Loucy (cell line): ENCODE data around the gene PANK4.

Experiments used
- H2AFZ ChIP-seq: fragments of 200-600 bp; sonication (generic); 2 replicates; pipeline ENCODE4 v1.6.0; 2016; ENCODE audit warnings: antibody characterized with exemption, mild to moderate bottlenecking, low read length, moderate library complexity
- H3F3A ChIP-seq: fragments of 200-600 bp; 2 replicates; pipeline ENCODE4 v1.6.0; 2016; ENCODE audit warnings: antibody characterized with exemption, low read depth, mild to moderate bottlenecking
- H3K27me3 ChIP-seq: fragments of 200-600 bp; sonication (generic); 2 replicates; pipeline ENCODE4 v1.6.1; 2014; ENCODE audit warnings: low read length, mild to moderate bottlenecking; ENCODE audit not compliant: insufficient read depth, poor library complexity, severe bottlenecking
- H3K36me3 ChIP-seq: fragments of 200-600 bp; sonication (generic); 2 replicates; pipeline ENCODE4 v1.6.1; 2016; ENCODE audit warnings: low read length; ENCODE audit not compliant: insufficient read depth
- H3K4me1 ChIP-seq: fragments of 200-600 bp; sonication (generic); 2 replicates; pipeline ENCODE4 v1.5.1; 2014; ENCODE audit warnings: low read length, mild to moderate bottlenecking; ENCODE audit not compliant: insufficient read depth, poor library complexity, severe bottlenecking
- H3K4me2 ChIP-seq: fragments of 200-600 bp; sonication (generic); 2 replicates; pipeline ENCODE4 v1.6.0; 2014; ENCODE audit warnings: antibody characterized with exemption, low read length, low read depth, mild to moderate bottlenecking; ENCODE audit not compliant: poor library complexity, severe bottlenecking
- H3K4me3 ChIP-seq: fragments of 200-600 bp; sonication (generic); 2 replicates; pipeline ENCODE4 v1.5.1; 2014; ENCODE audit warnings: low read length, mild to moderate bottlenecking, mixed read lengths; ENCODE audit not compliant: poor library complexity, severe bottlenecking
- H3K79me2 ChIP-seq: fragments of 200-600 bp; sonication (generic); 2 replicates; pipeline ENCODE4 v1.6.1; 2014; ENCODE audit warnings: low read length; ENCODE audit not compliant: insufficient read depth
- H3K9ac ChIP-seq: fragments of 200-600 bp; sonication (generic); 2 replicates; pipeline ENCODE4 v1.6.0; 2014; ENCODE audit warnings: mild to moderate bottlenecking, low read depth, low read length, moderate library complexity; ENCODE audit not compliant: poor library complexity, severe bottlenecking
- H3K9me2 ChIP-seq: fragments of 200-600 bp; sonication (generic); replicated peaks from 2 replicates; pipeline ENCODE4 v1.6.1; 2016; ENCODE audit warnings: low read depth, low read length, mixed read lengths
- H3K9me3 ChIP-seq: fragments of 200-600 bp; sonication (generic); 2 replicates; pipeline ENCODE4 v1.6.1; 2014; ENCODE audit warnings: mild to moderate bottlenecking, antibody characterized with exemption, low read length, low read depth; ENCODE audit not compliant: insufficient read depth
- H4K20me1 ChIP-seq: fragments of 200-600 bp; sonication (generic); 2 replicates; pipeline ENCODE4 v1.6.0; 2014; ENCODE audit warnings: antibody characterized with exemption, low read length, mild to moderate bottlenecking; ENCODE audit not compliant: insufficient read depth, poor library complexity, severe bottlenecking
- CTCF ChIP-seq: fragments of 200-600 bp; sonication (generic); conservative IDR thresholded peaks from 2 replicates; pipeline ENCODE4 v1.5.1; 2014; ENCODE audit warnings: mild to moderate bottlenecking, antibody characterized with exemption, low read length
- EZH2phosphoT487 ChIP-seq: fragments of 200-600 bp; IDR thresholded peaks from 2 replicates; pipeline ENCODE4 v1.6.1; 2018; ENCODE audit warnings: antibody characterized with exemption, mild to moderate bottlenecking, moderate library complexity, borderline replicate concordance

Gene PANK4

GRCh38 chr1:2544093-2544874, 17.9 kb upstream of the PANK4 start:
- H3F3A ChIP-seq, result no peaks in the 10 kb centered on the region
- H3K79me2 ChIP-seq, result peaks cover 8% of the 10 kb centered on the region; the same call in 1 of the 2 replicates
- H3K4me3 ChIP-seq, result no peak overlapping the region
- no peaks in the 10 kb centered on the region for H4K20me1 ChIP-seq
- no peaks in the 10 kb centered on the region for H3K9me2 ChIP-seq
- H3K9ac ChIP-seq, result no peak overlapping the region
- no peak overlapping the region for H2AFZ ChIP-seq
- no peaks in the 10 kb centered on the region for H3K27me3 ChIP-seq
- TF ChIP-seq CTCF, result no peak
- TF ChIP-seq EZH2phosphoT487, result no peak
- H3K9me3 ChIP-seq, result no peaks in the 10 kb centered on the region
- H3K36me3 ChIP-seq, result no peaks in the 10 kb centered on the region
- H3K4me2 ChIP-seq, result no peak overlapping the region
- peaks cover 27% of the 10 kb centered on the region for H3K4me1 ChIP-seq

DNA sequence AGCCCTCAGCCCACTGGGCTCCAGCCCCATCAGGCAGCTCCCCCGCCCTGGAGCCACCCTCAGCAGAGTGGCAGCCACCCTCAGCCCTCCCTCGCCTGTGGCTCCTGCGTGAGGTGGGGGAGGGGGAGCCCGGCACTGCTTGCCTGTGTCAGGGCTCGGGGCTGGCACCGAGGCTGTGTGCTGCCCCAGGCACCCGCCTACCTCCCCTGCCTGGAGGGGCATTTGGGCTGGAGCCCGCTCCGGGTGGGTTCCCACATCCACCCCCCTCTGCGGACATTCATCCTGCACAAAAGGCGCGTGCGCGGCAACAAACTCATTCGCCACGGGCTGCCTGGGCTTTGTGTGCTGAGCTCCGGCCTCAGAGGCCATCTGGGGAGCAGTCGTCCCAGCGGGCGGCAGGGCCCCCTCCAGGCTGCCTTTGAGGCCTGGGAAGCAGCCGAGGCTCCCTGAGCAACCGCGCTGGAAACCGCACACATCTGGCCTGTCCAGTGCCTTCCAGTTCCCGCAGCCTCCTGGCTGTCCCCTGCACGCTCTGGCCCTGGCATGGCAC, 17.2 kb upstream of the PANK4 start:
- Histone ChIP-seq H3K27me3 (no peaks in the 10 kb centered on the region), H3F3A (no peaks in the 10 kb centered on the region), H4K20me1 (no peaks in the 10 kb centered on the region), H3K9me3 (no peaks in the 10 kb centered on the region), H3K4me3 (no peak overlapping the region), H3K36me3 (no peaks in the 10 kb centered on the region), H3K4me2 (no peak overlapping the region), H3K79me2 (peaks cover 8% of the 10 kb centered on the region; the same call in 1 of the 2 replicates), H3K4me1 (peaks cover 22% of the 10 kb centered on the region), H3K9me2 (no peaks in the 10 kb centered on the region), H3K9ac (no peak overlapping the region), H2AFZ (no peak overlapping the region)
- no peak for TF ChIP-seq EZH2phosphoT487
- TF ChIP-seq CTCF, result no peak

DNA sequence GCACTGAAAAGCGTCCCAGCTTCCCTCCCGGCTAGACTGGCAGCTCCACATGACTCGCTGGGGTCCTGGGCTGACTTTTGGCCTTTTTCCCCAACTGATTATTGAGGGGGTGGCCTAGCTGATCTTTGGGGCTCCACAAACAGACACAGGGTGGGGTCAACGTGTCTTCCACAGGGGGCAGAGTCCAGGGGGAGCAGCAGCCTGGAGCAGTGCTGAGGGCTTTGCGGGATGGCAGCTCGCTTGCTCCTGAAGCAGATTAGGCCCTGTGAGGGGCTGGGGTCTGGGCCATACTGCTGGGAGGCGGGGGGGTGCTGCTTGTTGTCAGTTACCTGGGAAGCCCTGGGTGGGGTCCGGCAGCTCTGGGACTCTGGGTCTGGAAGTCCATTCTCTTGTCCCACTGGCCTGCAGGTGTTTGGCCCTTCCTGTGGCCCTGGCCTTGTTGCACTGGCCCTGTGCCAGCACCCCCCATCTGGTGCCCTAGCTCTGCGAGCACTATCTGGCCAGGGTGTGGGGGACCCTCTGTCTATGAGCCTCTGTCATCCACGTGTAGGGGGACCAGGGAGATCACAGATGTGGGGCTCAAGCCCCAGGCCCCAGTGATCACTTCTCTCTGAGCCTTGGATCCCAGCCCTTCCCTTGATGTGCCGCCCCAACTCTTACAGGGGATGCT, 16.0 kb upstream of the PANK4 start:
- no peaks in the 10 kb centered on the region for H3K27me3 ChIP-seq
- H3K9ac ChIP-seq, result no peak overlapping the region
- H4K20me1 ChIP-seq, result no peaks in the 10 kb centered on the region
- H3K4me1 ChIP-seq, result peaks cover 13% of the 10 kb centered on the region
- no peak for TF ChIP-seq EZH2phosphoT487
- TF ChIP-seq CTCF, result no peak
- no peaks in the 10 kb centered on the region for H3K9me2 ChIP-seq
- no peak overlapping the region for H3K4me2 ChIP-seq
- H3K4me3 ChIP-seq, result no peak overlapping the region
- H3K9me3 ChIP-seq, result no peaks in the 10 kb centered on the region
- H3F3A ChIP-seq, result no peaks in the 10 kb centered on the region
- no peaks in the 10 kb centered on the region for H3K36me3 ChIP-seq
- H3K79me2 ChIP-seq, result peaks cover 2% of the 10 kb centered on the region; the same call in 1 of the 2 replicates
- no peak overlapping the region for H2AFZ ChIP-seq
